HG03558 (cell line): ENCODE measurements around the gene COG6.

ENCODE experiments used
- ATAC-seq: cut with Tn5 transposase; IDR thresholded peaks from one replicate; pipeline ENCODE4 v1.9.1; 2021; ENCODE audit warnings: moderate number of reproducible peaks; ENCODE audit not compliant: unreplicated experiment; ENCODE audit errors: extremely low read depth

Gene COG6

GRCh38 chr13:39766464-39767158 lies 111.1 kb downstream of the COG6 start:
- ATAC-seq: no peak

GRCh38 chr13:39767791-39768517 lies 112.5 kb downstream of the COG6 start:
- no peak for ATAC-seq

GRCh38 chr13:39768962-39769361 lies 113.5 kb downstream of the COG6 start:
- no peak for ATAC-seq

GRCh38 chr13:39770221-39771090 lies 115.0 kb downstream of the COG6 start:
- no peak for ATAC-seq

- ATAC-seq: no peak
Measured at GRCh38 chr13:39773833-39774232, 118.4 kb downstream of the COG6 start.

- no peak for ATAC-seq
Measured at GRCh38 chr13:39776439-39776838, 121.0 kb downstream of the COG6 start.

GRCh38 chr13:39777021-39777420 lies 121.6 kb downstream of the COG6 start:
- no peak for ATAC-seq

- no peak for ATAC-seq
Measured at GRCh38 chr13:39777527-39778061, 122.1 kb downstream of the COG6 start.

GRCh38 chr13:39779337-39780265 lies 124.1 kb downstream of the COG6 start:
- ATAC-seq: no peak

- ATAC-seq: no peak
Measured at GRCh38 chr13:39780711-39781110, 125.2 kb downstream of the COG6 start.

- no peak for ATAC-seq
Measured at GRCh38 chr13:39781381-39781780, 125.9 kb downstream of the COG6 start.

- ATAC-seq: no peak
Measured at GRCh38 chr13:39783051-39783450, 127.6 kb downstream of the COG6 start.

GRCh38 chr13:39784347-39784746 lies 128.9 kb downstream of the COG6 start:
- ATAC-seq: no peak

GRCh38 chr13:39786091-39786490 lies 130.6 kb downstream of the COG6 start:
- no peak for ATAC-seq

- no peak for ATAC-seq
Measured at GRCh38 chr13:39787086-39787487, 131.6 kb downstream of the COG6 start.

GRCh38 chr13:39788102-39788501 lies 132.6 kb downstream of the COG6 start:
- ATAC-seq: no peak

GRCh38 chr13:39789451-39789850 lies 134.0 kb downstream of the COG6 start:
- no peak for ATAC-seq
